AG09309 (cell line): ENCODE measurements around the gene KCNK4.

Experiments
- DNase-seq: peaks from one replicate; pipeline ENCODE4 v3.0.0-alpha.2; 2010; ENCODE audit warnings: low read depth
- H3K4me3 ChIP-seq: 2 replicates; pipeline ENCODE4 v1.5.1; 2011; ENCODE audit warnings: mild to moderate bottlenecking, low read depth, low read length, moderate library complexity; ENCODE audit not compliant: control insufficient read depth
- TF ChIP-seq, protein P1 (sequence below): IDR thresholded peaks from 2 replicates; pipeline ENCODE4 v1.5.1; 2011; ENCODE audit warnings: mild to moderate bottlenecking, low read depth, low read length, inconsistent platforms; ENCODE audit not compliant: insufficient read depth, control insufficient read depth; ENCODE audit errors: missing control alignments

KCNK4 gene

DNA sequence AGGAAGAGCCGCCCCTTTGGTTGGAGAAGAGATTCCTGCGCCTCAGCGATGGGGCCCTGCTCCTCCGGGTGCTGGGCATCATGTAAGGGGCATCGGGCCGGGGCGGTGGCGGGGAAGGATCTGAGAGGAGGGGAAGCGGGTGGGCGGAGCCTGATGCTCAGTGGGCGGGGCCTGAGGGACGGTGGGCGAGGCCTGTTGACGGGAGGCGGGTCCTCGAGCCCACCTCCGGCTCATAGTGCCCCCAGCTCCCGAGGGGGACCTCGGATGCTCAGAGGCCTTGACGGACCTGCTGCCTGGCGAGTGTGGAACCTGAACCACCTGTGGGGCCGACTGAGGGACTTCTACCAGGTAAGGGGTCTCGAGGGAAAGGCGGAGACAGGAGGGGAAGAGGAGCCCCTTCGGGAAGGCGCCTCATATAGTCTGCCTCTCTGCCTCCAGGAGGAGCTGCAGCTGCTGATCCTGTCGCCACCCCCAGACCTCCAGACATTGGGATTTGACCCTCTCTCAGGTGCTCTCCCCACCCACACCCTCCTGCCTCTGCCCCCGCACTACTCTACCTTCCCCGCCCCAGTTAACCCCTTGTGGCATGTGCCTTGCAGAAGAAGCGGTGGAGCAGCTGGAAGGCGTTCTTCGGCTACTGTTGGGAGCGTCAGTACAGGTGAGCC lies 49.7 kb downstream of the KCNK4 start:
- H3K4me3 ChIP-seq, result no peak overlapping the region
- DNase-seq, result no peak
- TF ChIP-seq, protein P1, sequence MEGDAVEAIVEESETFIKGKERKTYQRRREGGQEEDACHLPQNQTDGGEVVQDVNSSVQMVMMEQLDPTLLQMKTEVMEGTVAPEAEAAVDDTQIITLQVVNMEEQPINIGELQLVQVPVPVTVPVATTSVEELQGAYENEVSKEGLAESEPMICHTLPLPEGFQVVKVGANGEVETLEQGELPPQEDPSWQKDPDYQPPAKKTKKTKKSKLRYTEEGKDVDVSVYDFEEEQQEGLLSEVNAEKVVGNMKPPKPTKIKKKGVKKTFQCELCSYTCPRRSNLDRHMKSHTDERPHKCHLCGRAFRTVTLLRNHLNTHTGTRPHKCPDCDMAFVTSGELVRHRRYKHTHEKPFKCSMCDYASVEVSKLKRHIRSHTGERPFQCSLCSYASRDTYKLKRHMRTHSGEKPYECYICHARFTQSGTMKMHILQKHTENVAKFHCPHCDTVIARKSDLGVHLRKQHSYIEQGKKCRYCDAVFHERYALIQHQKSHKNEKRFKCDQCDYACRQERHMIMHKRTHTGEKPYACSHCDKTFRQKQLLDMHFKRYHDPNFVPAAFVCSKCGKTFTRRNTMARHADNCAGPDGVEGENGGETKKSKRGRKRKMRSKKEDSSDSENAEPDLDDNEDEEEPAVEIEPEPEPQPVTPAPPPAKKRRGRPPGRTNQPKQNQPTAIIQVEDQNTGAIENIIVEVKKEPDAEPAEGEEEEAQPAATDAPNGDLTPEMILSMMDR, result no peak

DNA sequence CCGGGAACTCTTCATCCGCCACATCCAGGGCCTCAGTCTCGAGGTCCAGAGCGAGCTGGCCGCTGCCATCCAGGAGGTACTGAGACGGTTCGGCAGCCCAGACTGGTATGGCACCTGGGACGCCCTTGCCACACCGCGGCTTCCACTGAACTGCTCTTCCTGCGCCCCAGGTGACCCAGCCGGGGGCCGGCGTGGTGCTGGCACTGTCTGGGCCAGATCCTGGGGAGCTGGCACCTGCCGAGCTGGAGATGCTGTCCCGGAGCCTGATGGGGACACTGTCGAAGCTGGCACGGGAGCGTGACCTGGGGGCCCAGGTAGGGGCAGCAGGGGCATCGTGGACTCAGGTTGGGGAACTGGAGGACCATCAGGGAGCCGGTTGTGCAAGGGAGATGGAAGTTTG lies 50.3 kb downstream of the KCNK4 start:
- no peak overlapping the region for H3K4me3 ChIP-seq
- TF ChIP-seq, protein P1, result no peak
- DNase-seq, result no peak

DNA sequence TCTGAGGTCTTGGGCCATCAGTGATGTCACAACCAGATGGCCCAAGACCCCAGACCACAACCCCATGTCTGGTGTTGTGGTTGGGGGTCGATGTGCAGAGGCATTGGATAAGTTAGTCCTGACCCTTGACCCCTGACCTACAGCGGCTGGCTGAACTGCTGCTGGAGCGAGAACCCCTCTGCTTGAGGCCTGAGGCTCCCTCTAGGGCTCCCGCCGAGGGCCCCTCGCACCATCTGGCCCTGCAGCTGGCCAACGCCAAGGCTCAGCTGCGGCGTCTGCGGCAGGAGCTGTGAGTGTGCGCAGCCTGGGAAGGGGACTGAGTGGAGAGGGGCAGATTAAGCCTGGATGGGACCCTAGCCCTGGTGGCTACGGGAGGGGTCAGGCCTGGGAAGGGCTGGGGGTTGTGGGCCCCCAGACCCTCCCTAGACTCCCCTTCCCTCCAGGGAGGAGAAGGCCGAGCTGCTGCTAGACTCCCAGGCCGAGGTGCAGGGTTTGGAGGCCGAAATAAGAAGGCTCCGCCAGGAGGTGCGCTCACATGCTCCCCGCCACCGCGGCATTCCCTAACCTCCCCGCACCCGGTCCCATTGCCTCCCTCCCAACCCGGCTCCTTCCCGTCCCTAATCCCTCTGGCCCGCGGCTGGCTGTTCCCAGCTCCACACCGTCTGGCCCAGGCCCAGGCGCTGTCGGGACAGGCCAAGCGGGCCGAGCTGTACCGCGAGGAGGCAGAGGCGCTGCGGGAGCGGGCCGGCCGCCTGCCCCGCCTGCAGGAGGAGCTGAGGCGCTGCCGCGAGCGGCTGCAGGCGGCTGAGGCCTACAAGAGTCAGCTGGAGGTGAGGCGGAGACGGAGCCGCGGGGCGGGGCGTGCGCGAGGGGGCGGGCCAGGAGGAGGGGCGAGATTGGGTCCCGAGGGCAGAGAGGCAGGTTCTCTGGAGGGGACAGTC lies 51.0 kb downstream of the KCNK4 start:
- H3K4me3 ChIP-seq, result peak overlapping the region; percentile 39
- TF ChIP-seq, protein P1, result no peak
- no peak for DNase-seq

DNA sequence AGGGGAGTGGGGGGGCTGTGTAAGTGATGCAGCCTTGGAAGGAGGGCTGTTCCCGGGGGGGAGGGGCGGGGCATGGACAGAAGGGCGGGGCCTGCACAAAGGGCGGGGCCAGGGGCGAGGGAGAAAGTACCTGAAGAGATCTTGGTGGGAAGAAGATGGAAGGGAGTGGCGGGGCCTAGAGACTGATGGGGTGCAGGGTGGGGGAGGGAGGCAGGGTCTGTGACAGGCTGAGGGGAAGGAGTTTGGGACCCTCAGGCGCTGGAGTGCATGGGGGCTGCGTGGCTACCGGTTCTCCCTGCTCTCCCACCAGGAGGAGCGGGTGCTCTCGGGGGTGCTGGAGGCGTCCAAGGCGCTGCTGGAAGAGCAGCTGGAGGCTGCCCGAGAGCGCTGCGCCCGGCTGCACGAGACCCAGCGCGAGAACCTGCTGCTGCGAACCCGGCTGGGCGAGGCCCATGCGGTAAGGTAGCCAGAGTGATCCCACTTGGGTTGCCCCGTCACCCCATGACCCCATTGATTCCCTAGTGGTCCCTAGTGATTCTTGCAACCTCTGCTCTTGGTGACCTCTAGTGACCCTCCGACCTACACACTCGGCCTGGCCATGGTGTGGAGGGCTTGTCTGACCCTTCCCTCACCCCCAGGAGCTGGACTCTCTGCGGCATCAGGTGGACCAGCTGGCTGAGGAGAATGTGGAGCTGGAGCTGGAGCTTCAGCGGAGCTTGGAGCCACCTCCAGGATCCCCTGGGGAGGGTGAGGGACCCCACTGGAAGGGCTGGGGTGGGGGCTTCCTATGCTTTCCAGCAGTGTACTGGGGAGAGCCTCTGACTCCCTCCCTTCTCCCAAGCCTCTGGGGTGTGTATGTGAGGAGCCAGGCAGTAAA lies 52.0 kb downstream of the KCNK4 start:
- no peak overlapping the region for H3K4me3 ChIP-seq
- no peak for DNase-seq
- TF ChIP-seq, protein P1, result no peak

- H3K4me3 ChIP-seq, result no peak overlapping the region
- TF ChIP-seq, protein P1, result no peak
- no peak for DNase-seq
Observed at GRCh38 chr11:64343767-64344559, 52.9 kb downstream of the KCNK4 start.
